ENCODE data around the gene MBTD1. TPM values are rescaled to one million over a fixed set of nuclear protein-coding genes. Genes with fewer than 3 reads are reported as not detected.

MBTD1 gene
- total and polyA plus RNA-seq, 9 of the 15 experiments (the other 6 are each of a cell fraction or from before 2014, with no cell fraction given): 2.1 to 26.3 (median 13.3) TPM

DNA sequence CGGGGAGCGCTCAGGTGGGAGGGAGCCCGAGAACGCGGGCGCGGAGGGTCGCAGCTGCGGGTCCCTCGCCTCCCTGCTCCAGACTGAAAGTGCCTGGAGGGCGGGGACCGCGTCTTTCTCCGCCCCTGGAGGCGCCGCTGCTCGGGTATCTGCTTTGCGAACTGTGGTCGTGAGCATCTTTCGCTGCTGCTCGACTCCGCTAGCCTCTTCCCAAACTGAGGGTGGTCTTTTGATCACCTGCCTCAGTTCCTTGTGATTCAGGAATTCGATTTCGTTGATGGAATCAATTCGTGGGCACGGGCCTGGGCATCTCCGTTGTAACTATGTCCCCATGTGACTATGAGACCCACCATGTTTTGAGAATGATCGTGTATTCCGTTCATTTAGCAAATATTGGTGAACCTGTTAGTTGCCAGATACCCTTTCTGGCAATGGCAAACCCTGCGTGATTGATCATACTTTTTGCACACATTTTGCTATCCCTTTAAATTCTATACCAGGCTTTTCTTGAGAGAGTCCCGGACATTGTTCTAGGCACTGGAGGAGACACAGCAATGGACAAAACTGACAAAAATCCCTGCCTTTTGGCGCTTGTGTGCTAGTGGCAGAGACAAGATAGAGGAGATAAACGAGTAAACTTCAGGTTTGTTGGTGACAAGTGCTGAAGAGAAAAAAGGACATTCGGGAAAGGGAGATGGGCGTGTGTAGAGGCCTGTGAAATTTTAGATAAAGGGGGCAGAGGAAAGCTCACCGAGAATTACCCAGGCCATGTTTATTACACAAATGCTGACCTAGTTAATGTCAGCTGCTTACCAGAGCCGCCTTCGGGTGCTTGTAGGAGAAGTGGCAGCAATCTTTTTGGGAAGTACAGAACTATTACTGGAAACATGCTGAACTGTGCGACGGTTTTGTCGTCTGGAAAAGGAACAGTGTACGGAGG is 1.4 kb upstream of the MBTD1 start (continued):
- TF ChIP-seq, protein P1, sequence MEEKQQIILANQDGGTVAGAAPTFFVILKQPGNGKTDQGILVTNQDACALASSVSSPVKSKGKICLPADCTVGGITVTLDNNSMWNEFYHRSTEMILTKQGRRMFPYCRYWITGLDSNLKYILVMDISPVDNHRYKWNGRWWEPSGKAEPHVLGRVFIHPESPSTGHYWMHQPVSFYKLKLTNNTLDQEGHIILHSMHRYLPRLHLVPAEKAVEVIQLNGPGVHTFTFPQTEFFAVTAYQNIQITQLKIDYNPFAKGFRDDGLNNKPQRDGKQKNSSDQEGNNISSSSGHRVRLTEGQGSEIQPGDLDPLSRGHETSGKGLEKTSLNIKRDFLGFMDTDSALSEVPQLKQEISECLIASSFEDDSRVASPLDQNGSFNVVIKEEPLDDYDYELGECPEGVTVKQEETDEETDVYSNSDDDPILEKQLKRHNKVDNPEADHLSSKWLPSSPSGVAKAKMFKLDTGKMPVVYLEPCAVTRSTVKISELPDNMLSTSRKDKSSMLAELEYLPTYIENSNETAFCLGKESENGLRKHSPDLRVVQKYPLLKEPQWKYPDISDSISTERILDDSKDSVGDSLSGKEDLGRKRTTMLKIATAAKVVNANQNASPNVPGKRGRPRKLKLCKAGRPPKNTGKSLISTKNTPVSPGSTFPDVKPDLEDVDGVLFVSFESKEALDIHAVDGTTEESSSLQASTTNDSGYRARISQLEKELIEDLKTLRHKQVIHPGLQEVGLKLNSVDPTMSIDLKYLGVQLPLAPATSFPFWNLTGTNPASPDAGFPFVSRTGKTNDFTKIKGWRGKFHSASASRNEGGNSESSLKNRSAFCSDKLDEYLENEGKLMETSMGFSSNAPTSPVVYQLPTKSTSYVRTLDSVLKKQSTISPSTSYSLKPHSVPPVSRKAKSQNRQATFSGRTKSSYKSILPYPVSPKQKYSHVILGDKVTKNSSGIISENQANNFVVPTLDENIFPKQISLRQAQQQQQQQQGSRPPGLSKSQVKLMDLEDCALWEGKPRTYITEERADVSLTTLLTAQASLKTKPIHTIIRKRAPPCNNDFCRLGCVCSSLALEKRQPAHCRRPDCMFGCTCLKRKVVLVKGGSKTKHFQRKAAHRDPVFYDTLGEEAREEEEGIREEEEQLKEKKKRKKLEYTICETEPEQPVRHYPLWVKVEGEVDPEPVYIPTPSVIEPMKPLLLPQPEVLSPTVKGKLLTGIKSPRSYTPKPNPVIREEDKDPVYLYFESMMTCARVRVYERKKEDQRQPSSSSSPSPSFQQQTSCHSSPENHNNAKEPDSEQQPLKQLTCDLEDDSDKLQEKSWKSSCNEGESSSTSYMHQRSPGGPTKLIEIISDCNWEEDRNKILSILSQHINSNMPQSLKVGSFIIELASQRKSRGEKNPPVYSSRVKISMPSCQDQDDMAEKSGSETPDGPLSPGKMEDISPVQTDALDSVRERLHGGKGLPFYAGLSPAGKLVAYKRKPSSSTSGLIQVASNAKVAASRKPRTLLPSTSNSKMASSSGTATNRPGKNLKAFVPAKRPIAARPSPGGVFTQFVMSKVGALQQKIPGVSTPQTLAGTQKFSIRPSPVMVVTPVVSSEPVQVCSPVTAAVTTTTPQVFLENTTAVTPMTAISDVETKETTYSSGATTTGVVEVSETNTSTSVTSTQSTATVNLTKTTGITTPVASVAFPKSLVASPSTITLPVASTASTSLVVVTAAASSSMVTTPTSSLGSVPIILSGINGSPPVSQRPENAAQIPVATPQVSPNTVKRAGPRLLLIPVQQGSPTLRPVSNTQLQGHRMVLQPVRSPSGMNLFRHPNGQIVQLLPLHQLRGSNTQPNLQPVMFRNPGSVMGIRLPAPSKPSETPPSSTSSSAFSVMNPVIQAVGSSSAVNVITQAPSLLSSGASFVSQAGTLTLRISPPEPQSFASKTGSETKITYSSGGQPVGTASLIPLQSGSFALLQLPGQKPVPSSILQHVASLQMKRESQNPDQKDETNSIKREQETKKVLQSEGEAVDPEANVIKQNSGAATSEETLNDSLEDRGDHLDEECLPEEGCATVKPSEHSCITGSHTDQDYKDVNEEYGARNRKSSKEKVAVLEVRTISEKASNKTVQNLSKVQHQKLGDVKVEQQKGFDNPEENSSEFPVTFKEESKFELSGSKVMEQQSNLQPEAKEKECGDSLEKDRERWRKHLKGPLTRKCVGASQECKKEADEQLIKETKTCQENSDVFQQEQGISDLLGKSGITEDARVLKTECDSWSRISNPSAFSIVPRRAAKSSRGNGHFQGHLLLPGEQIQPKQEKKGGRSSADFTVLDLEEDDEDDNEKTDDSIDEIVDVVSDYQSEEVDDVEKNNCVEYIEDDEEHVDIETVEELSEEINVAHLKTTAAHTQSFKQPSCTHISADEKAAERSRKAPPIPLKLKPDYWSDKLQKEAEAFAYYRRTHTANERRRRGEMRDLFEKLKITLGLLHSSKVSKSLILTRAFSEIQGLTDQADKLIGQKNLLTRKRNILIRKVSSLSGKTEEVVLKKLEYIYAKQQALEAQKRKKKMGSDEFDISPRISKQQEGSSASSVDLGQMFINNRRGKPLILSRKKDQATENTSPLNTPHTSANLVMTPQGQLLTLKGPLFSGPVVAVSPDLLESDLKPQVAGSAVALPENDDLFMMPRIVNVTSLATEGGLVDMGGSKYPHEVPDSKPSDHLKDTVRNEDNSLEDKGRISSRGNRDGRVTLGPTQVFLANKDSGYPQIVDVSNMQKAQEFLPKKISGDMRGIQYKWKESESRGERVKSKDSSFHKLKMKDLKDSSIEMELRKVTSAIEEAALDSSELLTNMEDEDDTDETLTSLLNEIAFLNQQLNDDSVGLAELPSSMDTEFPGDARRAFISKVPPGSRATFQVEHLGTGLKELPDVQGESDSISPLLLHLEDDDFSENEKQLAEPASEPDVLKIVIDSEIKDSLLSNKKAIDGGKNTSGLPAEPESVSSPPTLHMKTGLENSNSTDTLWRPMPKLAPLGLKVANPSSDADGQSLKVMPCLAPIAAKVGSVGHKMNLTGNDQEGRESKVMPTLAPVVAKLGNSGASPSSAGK (IDR thresholded peaks at IDR 0.05): no peak
- TF ChIP-seq ZBTB7A (IDR thresholded peaks at IDR 0.05; ENCODE audit: borderline replicate concordance, control insufficient read depth, low read depth, low read length): peak; percentile 94
- 0 out of 2 replicates have a peak, but pooled peaks have one; percentile 25 for TF ChIP-seq ZFX (CRISPR knock-in tag; IDR thresholded peaks at IDR 0.05)
- TF ChIP-seq, protein P2, sequence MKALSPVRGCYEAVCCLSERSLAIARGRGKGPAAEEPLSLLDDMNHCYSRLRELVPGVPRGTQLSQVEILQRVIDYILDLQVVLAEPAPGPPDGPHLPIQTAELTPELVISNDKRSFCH (CRISPR knock-in tag; IDR thresholded peaks at IDR 0.05): no peak
- TF ChIP-seq, protein P2 (tag; IDR thresholded peaks at IDR 0.05): no peak
- no peak for TF ChIP-seq EWSR1 (IDR thresholded peaks at IDR 0.05; ENCODE audit: borderline replicate concordance, low read depth, partially characterized antibody)
- TF ChIP-seq, protein P3, sequence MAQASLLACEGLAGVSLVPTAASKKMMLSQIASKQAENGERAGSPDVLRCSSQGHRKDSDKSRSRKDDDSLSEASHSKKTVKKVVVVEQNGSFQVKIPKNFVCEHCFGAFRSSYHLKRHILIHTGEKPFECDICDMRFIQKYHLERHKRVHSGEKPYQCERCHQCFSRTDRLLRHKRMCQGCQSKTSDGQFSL (CRISPR knock-in tag; IDR thresholded peaks at IDR 0.05): no peak
- TF ChIP-seq, protein P3 (tag; IDR thresholded peaks at IDR 0.05): no peak
- TF ChIP-seq, protein P4, sequence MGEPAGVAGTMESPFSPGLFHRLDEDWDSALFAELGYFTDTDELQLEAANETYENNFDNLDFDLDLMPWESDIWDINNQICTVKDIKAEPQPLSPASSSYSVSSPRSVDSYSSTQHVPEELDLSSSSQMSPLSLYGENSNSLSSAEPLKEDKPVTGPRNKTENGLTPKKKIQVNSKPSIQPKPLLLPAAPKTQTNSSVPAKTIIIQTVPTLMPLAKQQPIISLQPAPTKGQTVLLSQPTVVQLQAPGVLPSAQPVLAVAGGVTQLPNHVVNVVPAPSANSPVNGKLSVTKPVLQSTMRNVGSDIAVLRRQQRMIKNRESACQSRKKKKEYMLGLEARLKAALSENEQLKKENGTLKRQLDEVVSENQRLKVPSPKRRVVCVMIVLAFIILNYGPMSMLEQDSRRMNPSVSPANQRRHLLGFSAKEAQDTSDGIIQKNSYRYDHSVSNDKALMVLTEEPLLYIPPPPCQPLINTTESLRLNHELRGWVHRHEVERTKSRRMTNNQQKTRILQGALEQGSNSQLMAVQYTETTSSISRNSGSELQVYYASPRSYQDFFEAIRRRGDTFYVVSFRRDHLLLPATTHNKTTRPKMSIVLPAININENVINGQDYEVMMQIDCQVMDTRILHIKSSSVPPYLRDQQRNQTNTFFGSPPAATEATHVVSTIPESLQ (CRISPR knock-in tag; IDR thresholded peaks at IDR 0.05): 0 out of 2 replicates have a peak, but pooled peaks have one; percentile 25
